ENCODE measurements around the gene ATP11A.

ATP11A gene

DNA sequence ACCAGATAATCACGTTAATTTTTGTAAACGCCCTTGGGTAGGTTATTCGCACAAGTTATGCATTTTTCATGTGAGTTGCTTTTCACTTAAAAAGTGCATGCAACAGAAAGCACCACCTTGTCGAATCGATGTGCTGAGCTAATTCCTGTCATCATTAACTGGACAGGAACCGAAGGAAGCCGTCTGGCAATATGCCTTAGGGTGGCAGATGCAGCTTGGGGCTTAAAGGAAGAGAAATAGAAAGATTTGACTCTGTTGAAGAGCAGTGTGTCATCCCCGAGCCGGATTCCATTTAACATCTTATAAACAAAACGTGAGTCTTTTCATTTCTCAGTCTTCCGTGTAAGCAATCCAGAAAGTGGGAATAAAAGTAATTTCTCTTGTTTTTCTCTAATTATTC is 70.0 kb downstream of the ATP11A start:
- no peak for DNase-seq (ENCODE audit: low read depth)

DNA sequence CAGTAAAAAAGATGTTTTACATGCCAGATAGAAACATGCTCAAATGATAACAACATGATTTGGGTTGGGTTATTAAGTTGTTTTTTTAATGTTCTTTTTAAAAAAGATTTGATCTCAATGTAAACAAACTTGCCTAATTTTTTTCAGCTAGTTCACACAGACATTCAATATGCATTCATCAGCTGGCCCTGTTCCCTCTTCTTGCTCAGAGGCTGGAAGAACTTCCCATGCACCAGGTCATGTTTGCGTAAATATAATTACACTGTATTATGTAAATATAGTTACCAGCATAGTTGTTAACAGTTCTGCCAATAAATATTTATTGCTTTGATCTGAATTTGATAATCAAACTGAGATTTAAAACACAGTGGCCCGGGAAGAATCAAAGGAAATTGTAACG is 70.6 kb downstream of the ATP11A start:
- DNase-seq (ENCODE audit: low read depth): no peak

DNA sequence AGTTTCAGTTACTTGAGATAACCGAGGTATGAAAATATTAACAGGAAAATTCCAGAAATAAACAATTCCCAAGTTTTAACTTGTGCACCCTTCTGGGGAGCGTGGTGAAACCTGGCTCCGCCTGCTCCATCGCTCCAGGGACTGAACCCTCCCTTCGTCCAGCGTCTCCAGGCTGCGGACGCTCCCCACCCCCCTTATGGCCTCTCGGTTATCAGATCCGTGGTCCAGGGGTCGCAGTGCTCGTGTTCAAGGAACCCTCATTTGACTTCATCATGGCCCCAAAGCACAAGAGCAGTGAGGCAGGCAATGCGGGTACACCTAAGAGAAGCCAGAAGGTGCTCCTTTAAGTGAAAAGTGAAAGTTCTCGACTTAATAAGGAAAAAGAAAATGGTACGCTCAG is 71.1 kb downstream of the ATP11A start:
- DNase-seq (ENCODE audit: low read depth): no peak

DNA sequence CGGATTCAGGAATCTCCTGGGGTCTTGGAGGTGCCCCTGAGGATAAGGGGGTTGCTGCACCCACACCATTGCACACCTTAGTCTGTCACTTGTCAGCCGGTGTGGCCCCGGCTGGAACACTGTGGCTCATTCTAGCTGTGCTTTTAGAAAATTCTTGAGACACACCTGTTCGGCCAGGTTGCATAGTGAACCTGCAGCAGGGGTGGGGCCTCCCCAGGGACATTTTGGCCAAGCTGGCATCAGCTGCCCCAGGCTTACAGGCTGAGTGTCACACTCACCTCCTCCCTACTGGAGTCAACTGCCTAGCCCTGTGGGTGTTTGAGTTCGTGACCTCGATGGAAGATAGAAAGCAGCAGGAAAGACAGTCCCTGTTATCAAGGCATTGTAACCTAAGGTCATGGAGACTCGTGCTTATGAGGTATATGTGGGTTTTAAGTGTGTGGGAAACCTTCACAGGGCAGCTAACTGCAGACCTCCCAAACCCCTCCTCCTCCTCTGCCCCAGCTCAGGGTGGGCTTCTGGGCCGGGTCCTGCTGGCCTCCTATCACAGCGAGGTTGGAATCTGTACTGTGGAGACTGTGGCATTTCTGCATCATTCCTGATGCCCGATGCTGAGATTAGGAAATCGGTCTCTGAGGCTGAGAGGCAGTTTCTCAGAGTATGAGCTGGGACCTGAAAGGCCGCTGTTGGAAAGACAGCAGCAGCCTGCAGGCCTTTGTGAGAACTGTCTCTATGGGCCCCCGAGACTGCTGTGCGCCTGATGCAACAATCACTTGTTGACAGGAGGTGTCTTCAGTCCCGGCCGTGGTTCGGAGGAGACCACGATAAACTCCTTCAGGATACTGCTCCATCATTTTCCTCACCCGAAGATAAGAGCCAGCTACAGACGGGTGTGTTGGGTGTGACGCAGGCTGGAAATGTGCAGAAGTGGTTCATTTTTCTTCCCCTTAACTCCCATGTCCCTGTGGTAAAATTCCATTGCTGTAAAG is 72.2 kb downstream of the ATP11A start:
- no peak for DNase-seq (ENCODE audit: low read depth)

GRCh38 chr13:112762690-112763080 is 72.8 kb downstream of the ATP11A start:
- DNase-seq (ENCODE audit: low read depth): no peak

GRCh38 chr13:112764028-112764427 is 74.2 kb downstream of the ATP11A start:
- no peak for DNase-seq (ENCODE audit: low read depth)

DNA sequence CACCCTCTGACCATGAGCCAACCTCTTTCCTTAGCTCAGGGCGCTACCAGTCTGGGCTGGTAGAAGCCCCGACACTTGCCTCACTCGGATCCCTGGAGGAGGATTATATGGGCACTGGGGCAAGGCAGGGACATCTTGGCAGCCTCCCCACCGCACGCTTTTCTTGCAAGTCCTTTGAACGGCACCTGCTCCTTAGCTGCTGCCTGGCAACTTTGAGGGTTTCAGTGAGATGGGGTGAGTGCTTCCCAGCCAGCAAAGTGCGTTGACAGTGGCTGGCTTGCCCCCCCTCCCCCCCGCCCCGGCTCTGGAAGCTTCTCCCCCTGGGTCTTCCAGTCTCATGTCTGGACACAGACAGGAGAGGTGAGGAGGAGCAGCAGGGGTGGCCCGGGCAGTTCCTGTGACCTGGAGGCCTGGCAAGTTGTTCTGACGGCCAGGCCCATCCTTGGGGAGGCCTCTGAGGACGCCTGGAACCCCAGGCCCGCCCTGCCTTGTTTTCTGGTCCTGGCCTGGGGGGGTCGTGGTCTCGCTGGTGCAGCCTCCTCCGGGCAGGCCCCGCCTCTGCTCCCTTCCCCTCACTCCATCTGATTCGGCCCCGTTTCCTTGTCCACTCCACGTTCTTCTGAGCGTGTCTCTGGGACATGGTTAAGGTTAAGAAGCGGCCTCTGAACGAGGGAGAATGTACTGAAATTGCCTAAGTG is 75.2 kb downstream of the ATP11A start:
- DNase-seq (ENCODE audit: low read depth): no peak

DNA sequence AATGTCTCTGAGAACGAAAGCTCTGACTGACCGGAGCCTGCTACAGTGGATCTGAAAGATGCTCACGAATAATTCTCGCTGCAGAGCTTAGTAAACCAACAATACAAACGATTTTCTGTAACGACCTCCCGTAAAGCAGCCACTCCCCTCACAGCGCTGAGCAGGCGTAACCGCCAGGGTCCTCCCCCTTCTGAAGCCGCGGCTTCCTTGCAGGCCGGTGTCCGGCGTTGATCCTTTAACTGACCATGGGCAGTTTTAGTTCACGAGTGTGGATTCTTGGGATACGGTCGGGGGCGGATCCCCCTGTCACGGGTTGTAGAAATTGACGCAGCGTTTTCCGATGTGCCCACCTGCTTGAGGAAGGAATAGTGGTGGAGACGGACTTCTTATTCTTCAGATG is 75.9 kb downstream of the ATP11A start:
- DNase-seq (ENCODE audit: low read depth): no peak

DNA sequence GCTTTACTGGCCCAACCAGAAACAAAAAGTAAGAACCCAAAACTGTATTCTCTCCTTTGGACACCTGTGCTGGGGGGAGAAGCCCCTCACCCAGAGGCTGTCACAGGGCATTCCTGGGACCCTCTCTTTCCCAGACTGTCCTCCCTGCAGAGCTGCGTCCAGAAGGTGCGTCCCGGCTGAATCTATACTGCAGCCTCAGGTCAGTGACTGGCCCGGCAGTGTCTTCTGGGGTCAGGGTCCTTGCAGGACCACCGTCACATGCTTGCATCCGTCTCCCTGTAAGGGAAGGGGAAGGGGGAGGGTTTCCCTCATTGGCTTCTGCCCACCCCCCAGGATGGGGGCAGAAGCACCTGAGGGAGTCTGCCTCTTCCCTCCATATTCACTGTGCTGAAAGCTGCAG is 76.5 kb downstream of the ATP11A start:
- DNase-seq (ENCODE audit: low read depth): no peak

- no peak for DNase-seq (ENCODE audit: low read depth)
Observed at GRCh38 chr13:112767506-112768471, 78.0 kb downstream of the ATP11A start.

- no peak for DNase-seq (ENCODE audit: low read depth)
Observed at GRCh38 chr13:112768795-112769481, 79.1 kb downstream of the ATP11A start.

GRCh38 chr13:112769615-112770014 is 79.8 kb downstream of the ATP11A start:
- DNase-seq (ENCODE audit: low read depth): no peak

DNA sequence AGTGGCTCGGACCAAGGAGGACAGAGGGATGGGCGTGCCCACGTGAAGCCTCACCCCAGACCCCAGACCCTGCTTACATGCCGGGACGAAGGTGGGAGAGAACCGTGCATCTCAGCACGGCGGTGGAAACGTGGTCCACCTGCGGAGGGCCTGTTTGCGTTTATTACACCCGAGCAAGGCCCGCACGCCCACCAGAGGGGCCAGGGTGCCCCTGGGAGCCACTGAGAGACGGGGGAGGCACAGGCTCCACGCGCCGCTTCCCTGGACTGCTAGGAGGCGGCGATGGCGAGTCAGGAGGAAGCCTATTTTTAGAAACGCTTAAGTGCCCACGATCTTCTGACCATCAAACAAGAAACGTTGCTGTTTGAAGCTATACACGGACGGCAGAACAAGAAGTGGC is 80.7 kb downstream of the ATP11A start:
- DNase-seq (ENCODE audit: low read depth): no peak

GRCh38 chr13:112771139-112771876 is 81.5 kb downstream of the ATP11A start:
- no peak for DNase-seq (ENCODE audit: low read depth)

- DNase-seq (ENCODE audit: low read depth): no peak
Observed at GRCh38 chr13:112771877-112772538, 82.2 kb downstream of the ATP11A start.

DNA sequence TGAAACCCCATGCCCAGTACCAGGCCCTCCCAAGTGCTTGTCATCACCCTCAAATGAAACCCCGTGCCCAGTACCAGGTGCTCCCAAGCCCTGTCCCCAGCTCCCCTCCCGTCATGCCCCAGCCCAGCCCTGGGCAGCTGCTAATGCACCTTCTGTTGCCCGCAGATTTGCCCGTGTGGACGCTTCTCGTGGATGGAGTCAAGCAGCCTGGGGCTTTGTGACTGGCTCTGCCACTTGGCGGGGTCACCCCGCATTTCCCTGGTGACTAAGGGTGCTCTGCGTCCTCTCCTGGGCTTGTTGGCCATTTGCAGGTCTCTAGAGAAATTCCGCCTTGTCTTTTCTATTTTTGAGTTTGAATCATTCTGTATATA is 82.7 kb downstream of the ATP11A start:
- DNase-seq (ENCODE audit: low read depth): no peak

GRCh38 chr13:112772929-112773328 is 83.1 kb downstream of the ATP11A start:
- no peak for DNase-seq (ENCODE audit: low read depth)

DNA sequence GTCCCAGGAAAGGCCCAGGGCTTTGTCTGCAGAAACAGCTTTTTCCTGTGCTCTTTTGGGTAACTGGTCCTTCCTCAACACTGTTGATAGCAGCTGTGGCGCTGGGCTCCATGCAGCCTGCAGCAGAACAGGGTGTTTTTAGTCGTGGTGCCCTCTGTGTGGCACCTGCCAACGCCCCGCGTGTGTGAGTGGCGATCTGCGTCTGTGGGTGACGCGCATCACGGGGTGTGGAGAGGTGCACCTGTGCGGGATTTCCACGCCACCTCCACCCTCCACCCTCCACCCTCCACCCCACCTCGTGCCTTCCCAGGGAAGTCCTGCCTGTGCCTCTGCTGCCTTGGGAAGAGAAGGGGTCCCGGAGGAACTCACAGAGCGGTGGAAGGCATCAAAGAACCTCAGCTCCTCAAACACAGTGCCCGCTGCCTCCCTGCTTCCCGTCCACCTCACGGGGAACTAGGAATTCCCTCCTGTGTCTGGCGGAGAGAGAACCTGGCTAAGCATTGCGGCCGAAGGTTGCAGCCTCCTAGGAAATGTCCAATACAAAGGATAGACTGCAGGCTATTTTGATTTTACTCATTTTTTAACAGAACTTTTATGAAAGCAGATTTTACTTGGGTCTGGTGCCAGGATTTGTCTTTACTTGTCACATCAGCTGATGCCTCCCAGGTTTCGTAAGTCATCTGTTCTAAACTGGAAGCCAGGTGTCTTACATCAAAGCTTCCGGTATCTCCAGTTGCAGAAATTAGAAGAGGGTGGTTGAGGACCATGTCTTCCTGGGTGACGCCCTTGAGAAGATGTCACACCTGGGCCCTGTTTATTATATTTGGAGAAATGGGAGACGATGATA is 84.0 kb downstream of the ATP11A start:
- DNase-seq (ENCODE audit: low read depth): no peak

- DNase-seq (ENCODE audit: low read depth): no peak
Observed at GRCh38 chr13:112774448-112774792, 84.6 kb downstream of the ATP11A start.

All from GM04504 (cell line).